Smooth muscle cell of bladder (primary cell): Measurements from ENCODE around the gene TACR1. TPM values are rescaled to one million over a fixed set of nuclear protein-coding genes. Genes with fewer than 3 reads are reported as not detected.

Experiments
- total RNA-seq: library from RNA; depleted of rRNA; stranded (reverse); fragments of >200 nt; gene quantifications from 2 replicates; pipeline ENCODE4 v1.2.3, GENCODE V29; 2014

The TACR1 gene, protein sequence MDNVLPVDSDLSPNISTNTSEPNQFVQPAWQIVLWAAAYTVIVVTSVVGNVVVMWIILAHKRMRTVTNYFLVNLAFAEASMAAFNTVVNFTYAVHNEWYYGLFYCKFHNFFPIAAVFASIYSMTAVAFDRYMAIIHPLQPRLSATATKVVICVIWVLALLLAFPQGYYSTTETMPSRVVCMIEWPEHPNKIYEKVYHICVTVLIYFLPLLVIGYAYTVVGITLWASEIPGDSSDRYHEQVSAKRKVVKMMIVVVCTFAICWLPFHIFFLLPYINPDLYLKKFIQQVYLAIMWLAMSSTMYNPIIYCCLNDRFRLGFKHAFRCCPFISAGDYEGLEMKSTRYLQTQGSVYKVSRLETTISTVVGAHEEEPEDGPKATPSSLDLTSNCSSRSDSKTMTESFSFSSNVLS
- under 0.01 TPM in 2 replicates for total RNA-seq

GRCh38 chr2:75199428-75200011 is at the start of gene TACR1:
TSS of gene TACR1 (minus strand) at chr2:75199520. CDS start at chr2:75198934, 586 bp downstream.

Other genes with a start within 250 kb of the TACR1 start
- 29.0 and 30.0 TPM in 2 replicates for gene POLE4, start 240.9 kb downstream of the TACR1 start, total RNA-seq